Peyer's patch (tissue), 4 donors: ENCODE data around the gene RPS16.

ENCODE experiments used
- POLR2A ChIP-seq, 2 donors: fragments of 450-650 bp; IDR thresholded peaks; one replicate each; pipeline ENCODE4 v1.5.1; 2017; ENCODE audit warnings: antibody characterized with exemption in 2 of 2, mild to moderate bottlenecking in 2 of 2, moderate library complexity in 2 of 2
- TF ChIP-seq, protein P1 (sequence below), 6 experiments: fragments of 450-650 bp in 4 of 6; fragments of 200-600 bp in 2 of 6; sonication (generic) in 1 of 6; IDR thresholded peaks; one replicate each; pipeline ENCODE4 v1.5.1; 2017 to 2019; ENCODE audit warnings: antibody characterized with exemption in 6 of 6, mild to moderate bottlenecking in 3 of 6, moderate library complexity in 1 of 6

DNA sequence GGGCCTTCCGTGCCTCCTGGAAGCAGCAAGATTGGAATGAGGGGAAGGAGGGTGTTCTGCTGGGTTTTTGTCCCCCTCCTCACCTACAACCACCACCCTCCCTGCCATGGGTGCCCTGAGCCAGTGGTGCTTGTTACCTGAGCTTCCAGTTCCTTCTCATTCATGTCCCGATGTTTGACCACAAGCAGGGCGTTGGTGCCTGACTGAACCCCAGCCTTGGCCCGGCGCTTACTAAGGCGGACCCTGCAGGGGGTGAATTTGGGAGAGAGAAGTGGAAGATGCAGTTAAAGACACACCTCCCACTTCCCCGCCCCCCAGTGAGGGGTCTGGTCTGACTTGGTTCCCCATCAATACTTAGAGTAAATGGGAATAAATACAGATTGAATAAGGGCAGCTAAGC, 49.2 kb downstream of the RPS16 start:
- TF ChIP-seq POLR2A (IDR thresholded peaks at IDR 0.05) = no peak
- TF ChIP-seq, protein P1, sequence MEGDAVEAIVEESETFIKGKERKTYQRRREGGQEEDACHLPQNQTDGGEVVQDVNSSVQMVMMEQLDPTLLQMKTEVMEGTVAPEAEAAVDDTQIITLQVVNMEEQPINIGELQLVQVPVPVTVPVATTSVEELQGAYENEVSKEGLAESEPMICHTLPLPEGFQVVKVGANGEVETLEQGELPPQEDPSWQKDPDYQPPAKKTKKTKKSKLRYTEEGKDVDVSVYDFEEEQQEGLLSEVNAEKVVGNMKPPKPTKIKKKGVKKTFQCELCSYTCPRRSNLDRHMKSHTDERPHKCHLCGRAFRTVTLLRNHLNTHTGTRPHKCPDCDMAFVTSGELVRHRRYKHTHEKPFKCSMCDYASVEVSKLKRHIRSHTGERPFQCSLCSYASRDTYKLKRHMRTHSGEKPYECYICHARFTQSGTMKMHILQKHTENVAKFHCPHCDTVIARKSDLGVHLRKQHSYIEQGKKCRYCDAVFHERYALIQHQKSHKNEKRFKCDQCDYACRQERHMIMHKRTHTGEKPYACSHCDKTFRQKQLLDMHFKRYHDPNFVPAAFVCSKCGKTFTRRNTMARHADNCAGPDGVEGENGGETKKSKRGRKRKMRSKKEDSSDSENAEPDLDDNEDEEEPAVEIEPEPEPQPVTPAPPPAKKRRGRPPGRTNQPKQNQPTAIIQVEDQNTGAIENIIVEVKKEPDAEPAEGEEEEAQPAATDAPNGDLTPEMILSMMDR (IDR thresholded peaks at IDR 0.05) = no peak
